ENCODE results near the gene USP5. TPM values are rescaled to one million over a fixed set of nuclear protein-coding genes. Genes with fewer than 3 reads are reported as not detected.

Gene USP5
- polyA plus RNA-seq, 10 donors: 46.9 to 67.1 (median 59.3) TPM

- DNase-seq: no peak
Observed at GRCh38 chr12:6909421-6910145, 57.6 kb downstream of the USP5 start.

GRCh38 chr12:6912164-6912935 lies 60.4 kb downstream of the USP5 start:
- no peak for DNase-seq

- peak in 1 of 3 donors; percentile 87 for DNase-seq
Observed at GRCh38 chr12:6914246-6914946, 62.4 kb downstream of the USP5 start, which contains the start of gene ENO2. ENO2 (plus strand) TSS chr12:6914580; CDS start chr12:6915833, 1,253 bp downstream.

GRCh38 chr12:6914947-6915788 lies 63.2 kb downstream of the USP5 start:
- no peak for DNase-seq

- DNase-seq: no peak
Observed at GRCh38 chr12:6915789-6916285, 63.9 kb downstream of the USP5 start.

Other genes with a start within 250 kb of the USP5 start
- 100 to 1,000 TPM; 125 to 170 (median 147) TPM for gene CHD4, start 244.8 kb upstream of the USP5 start, polyA plus RNA-seq (ENCODE audit: insufficient read length in 10 of 10)
- gene LPAR5, start 216.2 kb upstream of the USP5 start, polyA plus RNA-seq (ENCODE audit: insufficient read length in 10 of 10): 1 to 10 TPM in 9 of 10 donors, under 1 TPM in 1; 0.99 to 2.3 (median 1.5) TPM
- gene ACRBP, start 204.7 kb upstream of the USP5 start, polyA plus RNA-seq (ENCODE audit: insufficient read length in 10 of 10): 1 to 10 TPM; 2.1 to 3.8 (median 2.5) TPM
- 10 to 100 TPM; 43.7 to 54.1 (median 48.9) TPM for gene ING4, start 189.0 kb upstream of the USP5 start, polyA plus RNA-seq (ENCODE audit: insufficient read length in 10 of 10)
- 10 to 100 TPM; 40.6 to 62.3 (median 47.0) TPM for gene ZNF384, start 162.8 kb upstream of the USP5 start, polyA plus RNA-seq (ENCODE audit: insufficient read length in 10 of 10)
- gene PIANP, start 151.3 kb upstream of the USP5 start, polyA plus RNA-seq (ENCODE audit: insufficient read length in 10 of 10): 1 to 10 TPM; 2.6 to 7.0 (median 4.4) TPM
- gene COPS7A, start 128.1 kb upstream of the USP5 start, polyA plus RNA-seq (ENCODE audit: insufficient read length in 10 of 10): 10 to 100 TPM; 55.6 to 66.6 (median 61.9) TPM
- 100 to 1,000 TPM; 114 to 157 (median 128) TPM for gene MLF2, start 99.0 kb upstream of the USP5 start, polyA plus RNA-seq (ENCODE audit: insufficient read length in 10 of 10)
- 100 to 1,000 TPM; 245 to 421 (median 350) TPM for gene PTMS, start 85.8 kb upstream of the USP5 start, polyA plus RNA-seq (ENCODE audit: insufficient read length in 10 of 10)
- gene LAG3, start 79.6 kb upstream of the USP5 start, polyA plus RNA-seq (ENCODE audit: insufficient read length in 10 of 10): 1 to 10 TPM in 1 of 10 donors, under 1 TPM in 9; 0.30 to 1.2 (median 0.53) TPM
- 10 to 100 TPM in 2 of 10 donors, 1 to 10 TPM in 8; 5.9 to 15.5 (median 7.7) TPM for gene CD4, start 62.6 kb upstream of the USP5 start, polyA plus RNA-seq (ENCODE audit: insufficient read length in 10 of 10)
- gene GPR162, start 30.3 kb upstream of the USP5 start, polyA plus RNA-seq (ENCODE audit: insufficient read length in 10 of 10): 10 to 100 TPM; 15.3 to 27.6 (median 17.9) TPM
- 10 to 100 TPM; 32.6 to 62.7 (median 44.1) TPM for gene P3H3, start 23.7 kb upstream of the USP5 start, polyA plus RNA-seq (ENCODE audit: insufficient read length in 10 of 10)
- 10 to 100 TPM; 10.3 to 40.0 (median 26.3) TPM for gene GNB3, start 11.2 kb upstream of the USP5 start, polyA plus RNA-seq (ENCODE audit: insufficient read length in 10 of 10)
- gene CDCA3, start 864 bp upstream of the USP5 start, polyA plus RNA-seq (ENCODE audit: insufficient read length in 10 of 10): 10 to 100 TPM; 14.1 to 25.5 (median 19.5) TPM
- 1,000 to 10,000 TPM in 3 of 10 donors, 100 to 1,000 TPM in 7; 716 to 1,072 (median 910) TPM for gene TPI1, start 15.4 kb downstream of the USP5 start, polyA plus RNA-seq (ENCODE audit: insufficient read length in 10 of 10)
- gene SPSB2, start 21.2 kb downstream of the USP5 start, polyA plus RNA-seq (ENCODE audit: insufficient read length in 10 of 10): 1 to 10 TPM; 2.5 to 7.0 (median 5.7) TPM
- 10 to 100 TPM in 6 of 10 donors, 1 to 10 TPM in 4; 8.4 to 11.7 (median 10.2) TPM for gene LRRC23, start 52.7 kb downstream of the USP5 start, polyA plus RNA-seq (ENCODE audit: insufficient read length in 10 of 10)
- gene ENO2, start 62.4 kb downstream of the USP5 start, polyA plus RNA-seq (ENCODE audit: insufficient read length in 10 of 10): 10 to 100 TPM in 2 of 10 donors, 1 to 10 TPM in 8; 5.2 to 11.7 (median 8.4) TPM
- gene ATN1, start 75.8 kb downstream of the USP5 start, polyA plus RNA-seq (ENCODE audit: insufficient read length in 10 of 10): 10 to 100 TPM; 58.2 to 79.9 (median 68.1) TPM
- gene RNU7-1, start 91.7 kb downstream of the USP5 start, polyA plus RNA-seq (ENCODE audit: insufficient read length in 10 of 10): not detected
- gene C12orf57, start 91.9 kb downstream of the USP5 start, polyA plus RNA-seq (ENCODE audit: insufficient read length in 10 of 10): 100 to 1,000 TPM; 120 to 180 (median 152) TPM
- 10 to 100 TPM in 1 of 10 donors, 1 to 10 TPM in 9; 4.3 to 10.6 (median 6.6) TPM for gene PTPN6, start 99.2 kb downstream of the USP5 start, polyA plus RNA-seq (ENCODE audit: insufficient read length in 10 of 10)
- gene PHB2, start 118.5 kb downstream of the USP5 start, polyA plus RNA-seq (ENCODE audit: insufficient read length in 10 of 10): 100 to 1,000 TPM; 254 to 293 (median 280) TPM
- 10 to 100 TPM; 27.1 to 38.6 (median 29.8) TPM for gene EMG1, start 118.8 kb downstream of the USP5 start, polyA plus RNA-seq (ENCODE audit: insufficient read length in 10 of 10)
- 10 to 100 TPM; 18.0 to 23.7 (median 20.7) TPM for gene LPCAT3, start 166.3 kb downstream of the USP5 start, polyA plus RNA-seq (ENCODE audit: insufficient read length in 10 of 10)
- gene C1S, start 208.6 kb downstream of the USP5 start, polyA plus RNA-seq (ENCODE audit: insufficient read length in 10 of 10): 100 to 1,000 TPM in 2 of 10 donors, 10 to 100 TPM in 8; 65.9 to 107 (median 83.6) TPM
- gene C1R, start 240.3 kb downstream of the USP5 start, polyA plus RNA-seq (ENCODE audit: insufficient read length in 10 of 10): 100 to 1,000 TPM in 2 of 10 donors, 10 to 100 TPM in 8; 80.3 to 122 (median 98.4) TPM

All from muscle of back (tissue), 11 donors.